Uterus (tissue), 4 donors: Measurements from ENCODE around the gene ARHGAP42. TPM values are rescaled to one million over a fixed set of nuclear protein-coding genes. Genes with fewer than 3 reads are reported as not detected.

Source experiments
- DNase-seq, 2 donors: peaks; one replicate each; pipeline ENCODE4 v3.0.0-alpha.2; 2019 to 2020
- H3K27ac ChIP-seq, 2 donors: fragments of 200-600 bp; sonication (generic); 1 replicate in 1 of 2; 2 replicates in 1 of 2; pipeline ENCODE4 v1.5.1; 2016 to 2018
- H3K27me3 ChIP-seq, 2 donors: fragments of 200-600 bp; sonication (generic); one replicate each; pipeline ENCODE4 v1.5.1; 2018 to 2019; ENCODE audit warnings: control low read depth in 1 of 2
- H3K36me3 ChIP-seq, 2 donors: fragments of 200-600 bp; sonication (generic); one replicate each; pipeline ENCODE4 v1.5.1; 2019; ENCODE audit warnings: control low read depth in 1 of 2
- H3K4me1 ChIP-seq, 2 donors: fragments of 200-600 bp; sonication (generic); one replicate each; pipeline ENCODE4 v1.5.1; 2018 to 2019; ENCODE audit warnings: control low read depth in 1 of 2
- H3K4me3 ChIP-seq, 2 donors: fragments of 200-600 bp; sonication (generic); 1 replicate in 1 of 2; 2 replicates in 1 of 2; pipeline ENCODE4 v1.5.1; 2018 to 2019; ENCODE audit warnings: mild to moderate bottlenecking in 1 of 2
- H3K9me3 ChIP-seq, 2 donors: fragments of 200-600 bp; sonication (generic); one replicate each; pipeline ENCODE4 v1.5.1; 2019; ENCODE audit warnings: control low read depth in 1 of 2
- POLR2A ChIP-seq, 2 donors: fragments of 450-650 bp; IDR thresholded peaks; one replicate each; pipeline ENCODE4 v1.6.1; 2016; ENCODE audit warnings: antibody characterized with exemption in 2 of 2, mild to moderate bottlenecking in 1 of 2, moderate library complexity in 1 of 2
- intact Hi-C: fragments of 100-400 bp; cut with DNase I; formaldehyde crosslinking; loops from one replicate; pipeline ENCODE4 v1.15.1; 2023; ENCODE audit warnings: low total_unique reads
- total RNA-seq, 4 donors: library from RNA; depleted of rRNA in 3 of 4; stranded (reverse); fragments of >200 nt in 3 of 4; gene quantifications; one replicate each; pipeline versions ENCODE4 v1.1.0 to v1.2.4, GENCODE V29; 2014 to 2023
- TF ChIP-seq, protein P1 (sequence below), 4 experiments: fragments of 200-600 bp in 2 of 4; fragments of 450-650 bp in 2 of 4; sonication (generic) in 2 of 4; IDR thresholded peaks; one replicate each; pipeline ENCODE4 v1.5.1; 2016 to 2019; ENCODE audit warnings: antibody characterized with exemption in 4 of 4, mild to moderate bottlenecking in 2 of 4, moderate library complexity in 1 of 4
- donor health status: DM: yes; HTN: yes; CAD: no.

Gene ARHGAP42
- total RNA-seq, 4 donors from 2014 or later, result 10.2 to 51.6 (median 21.1) TPM

DNA sequence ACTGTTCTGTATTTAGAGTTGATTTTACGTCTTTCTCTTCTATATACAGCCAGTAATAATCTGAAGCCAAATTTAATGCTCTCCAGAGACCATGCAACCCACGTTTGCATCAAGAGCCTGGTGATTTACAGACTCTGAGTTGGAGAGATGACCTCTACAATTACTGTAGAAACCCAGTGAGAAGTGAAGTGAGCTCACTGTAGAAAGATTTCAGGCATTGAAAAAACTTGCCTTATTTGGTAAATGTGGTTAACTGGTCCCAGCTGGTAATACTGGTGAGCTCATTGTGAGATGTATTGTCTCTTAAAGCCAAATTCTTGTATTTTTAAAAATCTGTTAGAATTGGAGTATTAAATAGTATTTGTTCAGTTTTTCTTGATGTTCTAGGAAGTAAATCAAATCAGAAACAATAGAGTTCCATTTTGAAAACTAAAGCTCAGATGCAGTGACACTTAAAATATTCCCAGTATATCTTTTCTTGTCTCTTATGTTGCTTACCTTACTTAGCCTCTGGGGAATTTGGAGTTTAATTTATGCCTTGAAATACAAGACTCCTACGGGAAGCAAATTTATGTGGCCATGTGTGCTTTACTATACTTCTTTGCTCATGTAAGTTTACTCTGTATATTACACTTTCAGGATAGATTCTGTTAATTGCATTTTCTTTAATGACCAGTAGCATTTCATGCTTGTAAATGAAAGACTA, 189.9 kb downstream of the ARHGAP42 start:
- intact Hi-C loops, result no loop called here
- H3K9me3 ChIP-seq, result no peaks in the 10 kb centered on the region
- TF ChIP-seq POLR2A (IDR thresholded peaks at IDR 0.05), result no peak
- TF ChIP-seq, protein P1, sequence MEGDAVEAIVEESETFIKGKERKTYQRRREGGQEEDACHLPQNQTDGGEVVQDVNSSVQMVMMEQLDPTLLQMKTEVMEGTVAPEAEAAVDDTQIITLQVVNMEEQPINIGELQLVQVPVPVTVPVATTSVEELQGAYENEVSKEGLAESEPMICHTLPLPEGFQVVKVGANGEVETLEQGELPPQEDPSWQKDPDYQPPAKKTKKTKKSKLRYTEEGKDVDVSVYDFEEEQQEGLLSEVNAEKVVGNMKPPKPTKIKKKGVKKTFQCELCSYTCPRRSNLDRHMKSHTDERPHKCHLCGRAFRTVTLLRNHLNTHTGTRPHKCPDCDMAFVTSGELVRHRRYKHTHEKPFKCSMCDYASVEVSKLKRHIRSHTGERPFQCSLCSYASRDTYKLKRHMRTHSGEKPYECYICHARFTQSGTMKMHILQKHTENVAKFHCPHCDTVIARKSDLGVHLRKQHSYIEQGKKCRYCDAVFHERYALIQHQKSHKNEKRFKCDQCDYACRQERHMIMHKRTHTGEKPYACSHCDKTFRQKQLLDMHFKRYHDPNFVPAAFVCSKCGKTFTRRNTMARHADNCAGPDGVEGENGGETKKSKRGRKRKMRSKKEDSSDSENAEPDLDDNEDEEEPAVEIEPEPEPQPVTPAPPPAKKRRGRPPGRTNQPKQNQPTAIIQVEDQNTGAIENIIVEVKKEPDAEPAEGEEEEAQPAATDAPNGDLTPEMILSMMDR (IDR thresholded peaks at IDR 0.05), result no peak
- DNase-seq, result no peak
- H3K36me3 ChIP-seq, result no peaks in the 10 kb centered on the region
- no peaks in the 10 kb centered on the region for H3K27me3 ChIP-seq
- H3K27ac ChIP-seq, result peak overlapping the region; percentile 60 to 87
- no peak overlapping the region for H3K4me3 ChIP-seq
- H3K4me1 ChIP-seq, result no peaks in the 10 kb centered on the region

DNA sequence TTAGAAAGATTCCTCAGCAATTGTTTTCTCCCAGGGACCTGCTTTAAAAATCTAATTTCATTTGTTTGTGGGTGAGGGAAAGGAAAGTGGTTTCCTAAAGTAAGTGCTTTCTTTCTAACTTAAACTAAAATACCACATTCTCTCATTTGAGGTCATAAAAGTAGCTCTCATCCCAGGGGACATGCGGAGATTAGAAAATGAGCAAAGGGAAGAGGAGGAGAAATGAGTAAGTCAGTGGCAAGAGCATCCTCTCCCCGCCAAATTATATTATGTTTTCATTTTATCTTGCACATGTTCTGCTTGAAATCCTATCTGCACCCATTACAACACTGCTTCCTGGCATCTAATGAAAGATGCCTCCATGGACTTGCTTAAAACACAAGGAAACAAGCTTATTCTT, 191.4 kb downstream of the ARHGAP42 start:
- Histone ChIP-seq H3K36me3 (no peaks in the 10 kb centered on the region), H3K27ac (peak overlapping the region; percentile 50 to 87)

DNA sequence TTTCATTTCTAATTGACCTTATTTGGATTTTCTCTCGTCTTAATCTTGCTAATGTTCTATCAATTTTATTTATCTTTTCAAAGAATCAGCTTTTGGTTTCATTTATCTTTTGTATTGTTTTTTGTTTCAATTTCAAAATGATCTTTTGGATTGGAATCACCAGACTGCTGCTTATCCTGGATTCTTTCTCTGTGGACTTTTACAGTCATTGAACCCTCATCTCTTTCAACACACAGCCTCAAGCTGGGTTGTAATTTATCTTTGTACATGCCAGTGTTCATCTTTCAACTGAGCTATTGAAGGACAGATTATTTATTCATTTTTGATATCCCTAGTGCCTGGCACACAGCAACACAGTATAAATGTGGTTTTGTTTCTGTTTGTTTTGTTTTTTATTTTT, 195.9 kb downstream of the ARHGAP42 start:
- no peak for DNase-seq
- Histone ChIP-seq H3K27ac (no peak overlapping the region), H3K9me3 (no peaks in the 10 kb centered on the region), H3K4me1 (no peaks in the 10 kb centered on the region), H3K36me3 (no peaks in the 10 kb centered on the region), H3K27me3 (no peaks in the 10 kb centered on the region), H3K4me3 (no peak overlapping the region)
- intact Hi-C loops, result no loop called here
- TF ChIP-seq, protein P1 (IDR thresholded peaks at IDR 0.05), result no peak
- no peak for TF ChIP-seq POLR2A (IDR thresholded peaks at IDR 0.05)

More for the DNA sequence above, 191.4 kb downstream of the ARHGAP42 start:
- Histone ChIP-seq H3K27me3 (no peaks in the 10 kb centered on the region), H3K9me3 (no peaks in the 10 kb centered on the region), H3K4me3 (no peak overlapping the region), H3K4me1 (no peaks in the 10 kb centered on the region)
- no peak for TF ChIP-seq POLR2A (IDR thresholded peaks at IDR 0.05)
- TF ChIP-seq, protein P1 (IDR thresholded peaks at IDR 0.05), result no peak
- DNase-seq, result no peak
- intact Hi-C loops, result no loop called here

DNA sequence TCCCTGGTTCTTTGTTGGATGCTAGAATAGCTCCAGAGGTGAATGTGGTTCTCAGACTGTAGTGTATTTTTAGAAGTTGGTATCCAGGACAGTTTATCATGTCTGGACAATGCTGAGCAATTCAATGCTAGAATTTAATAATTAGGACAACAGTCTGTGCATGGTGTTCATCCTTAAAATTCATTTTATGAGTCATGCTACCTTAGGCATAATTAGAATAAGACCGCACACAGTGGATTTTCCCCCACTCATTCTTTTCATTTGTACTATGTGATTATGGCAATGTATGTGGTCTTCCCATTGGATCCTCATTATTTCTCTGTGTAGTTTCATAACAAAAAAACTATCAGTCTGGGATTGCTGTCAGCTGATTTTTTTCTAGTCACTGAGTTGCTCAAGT, 196.7 kb downstream of the ARHGAP42 start:
- H3K27me3 ChIP-seq, result no peaks in the 10 kb centered on the region
- no peaks in the 10 kb centered on the region for H3K4me1 ChIP-seq
- no peak for DNase-seq
- no peaks in the 10 kb centered on the region for H3K36me3 ChIP-seq
- H3K9me3 ChIP-seq, result no peaks in the 10 kb centered on the region
- no peak overlapping the region for H3K4me3 ChIP-seq
- no peak overlapping the region for H3K27ac ChIP-seq
- TF ChIP-seq, protein P1 (IDR thresholded peaks at IDR 0.05), result no peak
- TF ChIP-seq POLR2A (IDR thresholded peaks at IDR 0.05), result no peak
- intact Hi-C loops, result no loop called here

DNA sequence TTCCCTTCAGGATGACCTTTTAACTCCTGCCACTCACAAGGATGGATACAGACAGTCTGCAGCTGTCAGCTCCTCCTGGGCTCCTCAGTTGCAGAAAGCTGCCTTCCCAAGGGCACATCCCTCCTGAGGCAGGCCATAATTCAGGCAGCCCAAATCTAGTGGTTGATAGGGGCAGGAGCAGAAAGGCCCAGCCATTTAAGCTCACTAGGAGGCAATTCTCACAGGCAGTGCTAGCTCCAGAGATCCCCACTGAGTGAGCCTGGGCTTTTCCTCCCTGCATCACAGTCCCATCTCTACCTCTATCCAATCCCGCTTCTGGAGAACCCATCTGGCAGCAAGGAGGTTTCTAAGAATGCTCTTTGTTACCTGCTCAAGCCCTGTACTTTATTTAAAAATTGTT, 200.6 kb downstream of the ARHGAP42 start:
- TF ChIP-seq, protein P1 (IDR thresholded peaks at IDR 0.05), result no peak
- no peak for TF ChIP-seq POLR2A (IDR thresholded peaks at IDR 0.05)
- H3K27me3 ChIP-seq, result no peaks in the 10 kb centered on the region
- intact Hi-C loops, result no loop called here
- H3K9me3 ChIP-seq, result no peaks in the 10 kb centered on the region
- no peak overlapping the region for H3K4me3 ChIP-seq
- H3K27ac ChIP-seq, result no peak overlapping the region
- no peak for DNase-seq
- H3K4me1 ChIP-seq, result no peaks in the 10 kb centered on the region
- H3K36me3 ChIP-seq, result no peaks in the 10 kb centered on the region
